ENCODE data around the gene STRBP. TPM values are rescaled to one million over a fixed set of nuclear protein-coding genes. Genes with fewer than 3 reads are reported as not detected.

Gene STRBP
- total and polyA plus RNA-seq, 9 of the 15 experiments (the other 6 are each of a cell fraction or from before 2014, with no cell fraction given) = 27.7 to 84.0 (median 70.2) TPM

DNA sequence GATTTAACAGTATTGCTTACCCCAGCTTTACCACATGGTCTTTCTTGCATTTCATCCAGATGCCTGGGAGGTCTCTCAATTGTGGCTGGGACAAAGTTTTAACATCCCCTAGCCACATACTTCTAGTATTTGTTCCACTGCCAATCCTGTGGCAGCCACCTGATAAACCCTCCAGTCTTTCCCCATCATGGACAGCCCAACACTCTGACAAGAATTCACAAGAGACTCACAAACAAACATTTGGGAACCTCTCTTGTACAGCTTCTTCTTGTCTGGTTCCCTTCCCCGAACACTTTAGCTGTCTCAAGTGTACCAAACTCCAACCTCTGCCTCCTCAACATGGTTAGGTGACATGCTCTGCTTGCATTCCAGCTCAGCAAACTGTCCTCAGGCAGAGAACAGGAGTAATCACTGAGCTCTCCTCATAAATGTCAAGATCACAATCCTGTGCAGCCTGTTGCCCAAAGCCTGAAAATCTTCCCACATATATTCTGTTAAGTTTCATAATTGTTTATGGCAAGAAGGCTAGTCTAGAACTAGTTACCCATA, 59.7 kb downstream of the STRBP start:
- no peak overlapping the region for H3K4me3 ChIP-seq
- no peak overlapping the region for H3K4me2 ChIP-seq (ENCODE audit: insufficient read depth, low read length)
- no peak overlapping the region for H2AFZ ChIP-seq (ENCODE audit: low read depth, low read length)
- no peaks in the 10 kb centered on the region; the same call in 1 of the 2 replicates for H3K9me3 ChIP-seq (replicated peaks; ENCODE audit: control insufficient read depth, insufficient read depth, low read depth, low read length)
- FAIRE-seq = no peak
- H3K27me3 ChIP-seq (ENCODE audit: control insufficient read depth in 2 of 2, insufficient read depth in 2 of 2, low read length in 2 of 2) = no peaks in the 10 kb centered on the region
- no peaks in the 10 kb centered on the region for H4K20me1 ChIP-seq (replicated peaks; ENCODE audit: control insufficient read depth, insufficient read depth, low read length)
- H3K9me1 ChIP-seq (ENCODE audit: control insufficient read depth, insufficient read depth, low read length) = no peaks in the 10 kb centered on the region
- H3K79me2 ChIP-seq (ENCODE audit: control insufficient read depth, insufficient read depth, low read length) = peaks cover 48% of the 10 kb centered on the region
- POLR2A ChIA-PET = no interaction called here
- CTCF ChIA-PET (ENCODE audit: low intra/inter-chr PET ratio) = no interaction called here
- no peak for DNase-seq (ENCODE audit: extremely low read depth in 1 of 4, low spot score in 3 of 4)
- 0 out of 3 replicates have a peak, but pooled peaks cover 7% of the 10 kb centered on the region for H3K36me3 ChIP-seq (ENCODE audit: control insufficient read depth, insufficient read depth, low read length)
- ATAC-seq = no peak
- intact Hi-C loops (cut with micrococcal nuclease) (no loop called here), in situ Hi-C loops (cut with MboI) (no loop called here)
- H3K9ac ChIP-seq (ENCODE audit: insufficient read depth in 1 of 2, low read depth in 2 of 2, low read length in 2 of 2) = no peak overlapping the region
- WGBS (ENCODE audit: insufficient coverage, low coverage, missing lambda C conversion rate) = 73% methylated on average over 1 of the region's 1 CpG
- H3K27ac ChIP-seq (ENCODE audit: extremely low read depth, low read depth, low read length) = no peak overlapping the region
- BruUV-seq (replicated peaks) = no TSS peak
- H3K4me1 ChIP-seq (replicated peaks in 1 of 2; ENCODE audit: control insufficient read depth in 2 of 2, insufficient read depth in 2 of 2, low read length in 2 of 2) = no peaks in the 10 kb centered on the region
- no peak for TF ChIP-seq MTA1 (IDR thresholded peaks at IDR 0.05; ENCODE audit: borderline replicate concordance)
- TF ChIP-seq LEF1 (IDR thresholded peaks at IDR 0.05) = no peak
- TF ChIP-seq SETDB1 (IDR thresholded peaks at IDR 0.05; ENCODE audit: low read length) = no peak
- TF ChIP-seq SLC30A9 (CRISPR knock-in tag; IDR thresholded peaks at IDR 0.05) = no peak
- no peak for TF ChIP-seq JUND (IDR thresholded peaks at IDR 0.05; ENCODE audit: borderline replicate concordance, low read depth, low read length)
- TF ChIP-seq JUND (tag; IDR thresholded peaks at IDR 0.05; ENCODE audit: borderline replicate concordance, low read depth, low read length) = no peak
- TF ChIP-seq RFX5 (IDR thresholded peaks at IDR 0.05; ENCODE audit: low read depth, low read length) = no peak
- TF ChIP-seq, protein P1, sequence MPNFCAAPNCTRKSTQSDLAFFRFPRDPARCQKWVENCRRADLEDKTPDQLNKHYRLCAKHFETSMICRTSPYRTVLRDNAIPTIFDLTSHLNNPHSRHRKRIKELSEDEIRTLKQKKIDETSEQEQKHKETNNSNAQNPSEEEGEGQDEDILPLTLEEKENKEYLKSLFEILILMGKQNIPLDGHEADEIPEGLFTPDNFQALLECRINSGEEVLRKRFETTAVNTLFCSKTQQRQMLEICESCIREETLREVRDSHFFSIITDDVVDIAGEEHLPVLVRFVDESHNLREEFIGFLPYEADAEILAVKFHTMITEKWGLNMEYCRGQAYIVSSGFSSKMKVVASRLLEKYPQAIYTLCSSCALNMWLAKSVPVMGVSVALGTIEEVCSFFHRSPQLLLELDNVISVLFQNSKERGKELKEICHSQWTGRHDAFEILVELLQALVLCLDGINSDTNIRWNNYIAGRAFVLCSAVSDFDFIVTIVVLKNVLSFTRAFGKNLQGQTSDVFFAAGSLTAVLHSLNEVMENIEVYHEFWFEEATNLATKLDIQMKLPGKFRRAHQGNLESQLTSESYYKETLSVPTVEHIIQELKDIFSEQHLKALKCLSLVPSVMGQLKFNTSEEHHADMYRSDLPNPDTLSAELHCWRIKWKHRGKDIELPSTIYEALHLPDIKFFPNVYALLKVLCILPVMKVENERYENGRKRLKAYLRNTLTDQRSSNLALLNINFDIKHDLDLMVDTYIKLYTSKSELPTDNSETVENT (CRISPR knock-in tag; IDR thresholded peaks at IDR 0.05) = no peak
- no peak for TF ChIP-seq FOXK1 (CRISPR knock-in tag; IDR thresholded peaks at IDR 0.05; ENCODE audit: borderline replicate concordance)
- TF ChIP-seq, protein P2, sequence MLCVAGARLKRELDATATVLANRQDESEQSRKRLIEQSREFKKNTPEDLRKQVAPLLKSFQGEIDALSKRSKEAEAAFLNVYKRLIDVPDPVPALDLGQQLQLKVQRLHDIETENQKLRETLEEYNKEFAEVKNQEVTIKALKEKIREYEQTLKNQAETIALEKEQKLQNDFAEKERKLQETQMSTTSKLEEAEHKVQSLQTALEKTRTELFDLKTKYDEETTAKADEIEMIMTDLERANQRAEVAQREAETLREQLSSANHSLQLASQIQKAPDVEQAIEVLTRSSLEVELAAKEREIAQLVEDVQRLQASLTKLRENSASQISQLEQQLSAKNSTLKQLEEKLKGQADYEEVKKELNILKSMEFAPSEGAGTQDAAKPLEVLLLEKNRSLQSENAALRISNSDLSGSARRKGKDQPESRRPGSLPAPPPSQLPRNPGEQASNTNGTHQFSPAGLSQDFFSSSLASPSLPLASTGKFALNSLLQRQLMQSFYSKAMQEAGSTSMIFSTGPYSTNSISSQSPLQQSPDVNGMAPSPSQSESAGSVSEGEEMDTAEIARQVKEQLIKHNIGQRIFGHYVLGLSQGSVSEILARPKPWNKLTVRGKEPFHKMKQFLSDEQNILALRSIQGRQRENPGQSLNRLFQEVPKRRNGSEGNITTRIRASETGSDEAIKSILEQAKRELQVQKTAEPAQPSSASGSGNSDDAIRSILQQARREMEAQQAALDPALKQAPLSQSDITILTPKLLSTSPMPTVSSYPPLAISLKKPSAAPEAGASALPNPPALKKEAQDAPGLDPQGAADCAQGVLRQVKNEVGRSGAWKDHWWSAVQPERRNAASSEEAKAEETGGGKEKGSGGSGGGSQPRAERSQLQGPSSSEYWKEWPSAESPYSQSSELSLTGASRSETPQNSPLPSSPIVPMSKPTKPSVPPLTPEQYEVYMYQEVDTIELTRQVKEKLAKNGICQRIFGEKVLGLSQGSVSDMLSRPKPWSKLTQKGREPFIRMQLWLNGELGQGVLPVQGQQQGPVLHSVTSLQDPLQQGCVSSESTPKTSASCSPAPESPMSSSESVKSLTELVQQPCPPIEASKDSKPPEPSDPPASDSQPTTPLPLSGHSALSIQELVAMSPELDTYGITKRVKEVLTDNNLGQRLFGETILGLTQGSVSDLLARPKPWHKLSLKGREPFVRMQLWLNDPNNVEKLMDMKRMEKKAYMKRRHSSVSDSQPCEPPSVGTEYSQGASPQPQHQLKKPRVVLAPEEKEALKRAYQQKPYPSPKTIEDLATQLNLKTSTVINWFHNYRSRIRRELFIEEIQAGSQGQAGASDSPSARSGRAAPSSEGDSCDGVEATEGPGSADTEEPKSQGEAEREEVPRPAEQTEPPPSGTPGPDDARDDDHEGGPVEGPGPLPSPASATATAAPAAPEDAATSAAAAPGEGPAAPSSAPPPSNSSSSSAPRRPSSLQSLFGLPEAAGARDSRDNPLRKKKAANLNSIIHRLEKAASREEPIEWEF (CRISPR knock-in tag; IDR thresholded peaks at IDR 0.05) = no peak
- no peak for TF ChIP-seq PRPF4 (IDR thresholded peaks at IDR 0.05; ENCODE audit: insufficient read depth, low read depth, low read length, poor library complexity, severe bottlenecking)
- no peak for TF ChIP-seq CAMTA2 (CRISPR knock-in tag; conservative IDR thresholded peaks at IDR 0.05)

Data from K562 (cell line).